Right forelimb (tissue), 1 donor: ENCODE results near the gene UNC13A.
A peak's percentile ranks its signal among the peaks of the same experiment; 100 is the strongest.

Experiments used
- DNase-seq: peaks from one replicate; pipeline ENCODE4 v3.0.0-alpha.2; 2018

The UNC13A gene

DNA sequence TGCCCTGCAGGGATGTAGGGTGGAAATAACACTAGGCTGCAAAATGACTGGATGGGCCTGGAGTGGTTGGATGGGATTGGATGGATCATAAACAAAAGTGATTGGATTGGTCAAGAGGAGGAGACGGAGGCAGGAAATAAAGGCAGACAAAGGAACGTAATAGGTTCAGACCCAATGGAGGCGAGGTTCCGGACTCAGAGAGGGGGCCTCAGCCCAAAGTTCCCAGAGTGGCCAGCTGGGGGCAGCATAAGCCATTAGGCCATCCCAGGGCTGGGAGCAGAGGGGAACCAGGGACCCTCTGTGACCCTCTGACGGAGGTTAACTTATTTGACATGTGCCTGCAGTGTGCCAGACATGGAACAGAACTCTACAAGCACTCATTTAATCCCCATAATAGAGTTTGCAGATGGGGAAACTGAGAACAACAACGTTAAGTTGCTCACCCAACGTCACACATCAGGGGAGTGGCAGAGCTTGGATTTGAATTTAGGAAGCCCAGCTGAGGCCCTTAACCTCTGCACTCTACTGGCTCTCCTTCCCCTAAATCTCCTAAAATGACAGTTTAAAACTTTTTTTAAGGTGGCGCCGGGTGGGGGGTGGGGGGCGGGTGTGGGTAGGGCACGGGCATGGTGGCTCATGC is 15.8 kb upstream of the UNC13A start:
- DNase-seq: peak; percentile 63

- DNase-seq: no peak
Observed at GRCh38 chr19:17695198-17695597, 7.0 kb upstream of the UNC13A start.

GRCh38 chr19:17692566-17692965 is 4.4 kb upstream of the UNC13A start:
- no peak for DNase-seq

DNA sequence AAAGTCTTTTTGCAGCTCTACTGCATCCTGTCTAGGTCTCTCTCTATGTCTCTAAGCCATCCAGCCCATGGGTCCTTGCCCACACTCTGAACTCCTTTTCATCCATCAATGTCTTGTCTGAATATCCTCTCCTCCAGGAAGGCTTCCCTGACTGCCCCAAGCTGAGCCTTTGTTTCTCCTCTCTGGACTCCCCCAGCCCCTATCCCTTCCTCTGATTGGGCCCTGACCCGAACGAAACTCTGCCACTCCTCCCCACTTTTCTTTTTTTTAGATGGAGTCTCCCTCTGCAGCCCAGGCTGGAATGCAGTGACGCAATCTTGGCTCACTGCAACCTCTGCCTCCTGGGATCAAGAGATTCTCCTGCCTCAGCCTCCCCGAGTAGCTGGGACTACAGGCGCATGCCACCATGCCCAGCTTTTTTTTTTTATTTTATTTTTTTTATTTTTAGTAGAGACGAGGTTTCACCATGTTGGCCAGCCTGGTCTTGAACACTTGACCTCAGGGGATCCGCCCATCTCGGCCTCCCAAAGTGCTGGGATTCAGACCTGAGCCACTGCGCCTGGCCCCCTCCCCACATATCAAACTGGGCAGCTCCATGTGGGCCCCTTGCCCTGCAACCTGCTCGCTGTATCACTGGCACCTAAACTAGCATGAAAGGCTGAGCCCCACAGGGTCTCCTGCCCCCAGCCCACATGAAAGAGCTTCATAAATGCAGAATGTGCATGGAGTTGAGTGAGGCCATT is 870 bp upstream of the UNC13A start:
- no peak for DNase-seq

GRCh38 chr19:17687141-17687856 is 855 bp downstream of the UNC13A start:
- no peak for DNase-seq

DNA sequence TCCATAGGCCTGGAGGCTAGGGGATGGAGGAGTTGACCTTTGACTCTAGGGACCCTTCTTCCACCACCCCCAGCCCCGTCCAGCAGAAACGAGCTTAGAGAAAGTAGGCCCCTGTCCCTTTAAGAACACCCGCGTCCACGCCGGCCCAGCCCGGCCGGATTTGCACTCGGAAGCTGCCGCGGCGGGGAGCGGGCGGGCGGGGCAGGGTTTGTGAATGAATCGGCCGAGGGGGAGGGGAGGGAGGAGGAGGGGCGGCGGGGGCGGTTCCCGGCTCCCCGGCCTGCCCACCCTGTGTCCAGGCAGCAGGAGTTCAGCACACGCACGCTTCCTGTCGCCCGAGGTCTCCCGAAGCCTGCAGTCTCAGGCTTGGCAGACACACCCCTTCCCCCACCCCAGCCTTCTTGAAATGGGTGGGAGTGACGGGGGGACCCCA is 1.5 kb downstream of the UNC13A start:
- no peak for DNase-seq

- DNase-seq: no peak
Observed at GRCh38 chr19:17686023-17686521, 2.1 kb downstream of the UNC13A start.

- no peak for DNase-seq
Observed at GRCh38 chr19:17685451-17686022, 2.6 kb downstream of the UNC13A start.

- no peak for DNase-seq
Observed at GRCh38 chr19:17684256-17684655, 3.9 kb downstream of the UNC13A start.

DNA sequence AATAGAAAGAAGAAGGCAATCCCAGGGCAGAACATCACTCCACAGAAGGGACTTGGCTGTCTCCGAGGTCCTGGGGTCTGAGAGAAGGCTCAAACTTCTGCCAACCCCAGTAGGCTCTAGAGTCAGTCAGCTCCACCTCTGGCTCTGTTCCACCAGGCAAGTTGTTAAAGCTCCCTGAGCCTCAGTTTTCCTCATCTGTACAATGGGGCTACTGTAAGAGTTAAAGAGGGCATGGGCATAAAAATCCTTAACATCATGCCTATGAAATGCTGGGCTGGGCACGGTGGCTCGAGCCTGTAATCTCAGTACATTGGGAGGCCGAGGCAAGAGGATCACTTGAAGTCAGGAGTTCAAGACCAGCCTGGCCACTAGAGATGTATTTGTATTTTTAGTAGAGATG is 5.1 kb downstream of the UNC13A start:
- no peak for DNase-seq

DNA sequence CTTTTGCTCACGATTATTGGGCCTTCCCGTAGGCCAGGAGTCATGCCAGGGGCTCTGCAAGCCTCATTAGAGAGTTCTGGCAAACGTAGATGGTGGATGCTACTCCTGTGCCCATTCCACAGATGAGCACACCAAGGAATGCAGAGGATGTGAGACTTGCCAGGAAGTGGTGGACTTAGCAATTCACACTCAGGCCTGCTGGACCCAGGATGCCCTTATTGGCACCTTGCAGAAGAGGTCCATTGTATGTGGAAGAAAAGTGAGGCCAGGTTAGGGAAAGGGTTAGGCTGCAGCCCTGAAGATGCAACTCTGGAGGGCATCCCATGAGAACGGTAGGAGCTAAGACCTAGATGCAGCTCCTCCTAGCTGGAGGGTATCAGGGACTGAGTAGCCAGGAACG is 5.9 kb downstream of the UNC13A start:
- DNase-seq: no peak

DNA sequence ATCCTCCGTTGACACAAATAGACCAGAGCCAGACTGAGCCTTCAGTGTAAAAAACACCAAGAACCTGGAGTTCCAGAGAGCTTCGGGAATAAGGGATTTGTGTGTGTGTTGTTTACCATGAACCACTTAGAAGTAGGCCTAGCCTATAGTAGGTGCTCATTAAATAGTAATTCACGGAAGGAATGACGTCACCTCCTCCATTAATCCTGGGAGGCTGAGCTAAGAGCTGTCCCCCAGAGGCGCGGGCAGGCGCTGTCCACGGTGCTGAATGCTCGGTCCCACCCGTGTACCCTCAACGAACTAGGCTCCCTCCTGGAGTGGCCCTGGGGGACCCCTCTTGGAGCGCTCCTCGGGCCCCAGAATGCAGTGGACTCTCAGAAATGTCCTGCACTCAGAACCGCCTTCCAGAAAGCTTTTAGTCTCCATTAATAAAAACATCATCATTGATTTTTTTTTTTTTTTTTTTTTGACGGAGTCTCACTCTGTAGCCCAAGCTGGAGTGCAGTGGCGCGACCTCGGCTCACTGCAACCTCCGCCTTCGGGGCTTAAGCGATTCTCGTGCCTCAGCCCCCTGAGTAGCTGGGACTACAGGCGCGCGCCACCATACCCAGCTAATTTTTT is 6.5 kb downstream of the UNC13A start:
- peak; percentile 51 for DNase-seq

DNA sequence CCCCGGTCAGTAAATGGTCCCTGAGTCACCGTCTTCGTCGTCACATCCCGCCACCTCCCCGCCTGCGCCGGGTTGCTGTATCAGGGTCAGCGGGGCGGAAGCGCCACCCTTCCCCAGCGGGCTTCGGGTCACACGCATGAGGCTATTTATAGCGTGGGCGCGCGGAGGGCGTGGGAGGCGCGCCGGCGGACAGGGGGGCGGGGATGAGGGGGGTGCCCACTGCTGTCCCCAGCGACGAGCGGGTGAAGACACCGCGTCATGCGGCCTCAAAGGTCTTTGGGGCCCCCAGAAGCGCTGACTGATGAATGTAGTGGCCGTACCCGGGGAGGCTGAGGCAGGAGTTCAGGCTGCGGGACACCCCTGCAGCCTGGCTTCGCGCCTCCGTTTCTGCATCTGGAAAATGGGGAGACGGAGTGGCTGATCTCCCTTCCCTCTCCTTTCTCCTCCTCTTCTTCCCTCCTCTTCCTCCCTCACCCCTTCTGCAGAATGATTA is 7.9 kb downstream of the UNC13A start:
- DNase-seq: peak; percentile 48

DNA sequence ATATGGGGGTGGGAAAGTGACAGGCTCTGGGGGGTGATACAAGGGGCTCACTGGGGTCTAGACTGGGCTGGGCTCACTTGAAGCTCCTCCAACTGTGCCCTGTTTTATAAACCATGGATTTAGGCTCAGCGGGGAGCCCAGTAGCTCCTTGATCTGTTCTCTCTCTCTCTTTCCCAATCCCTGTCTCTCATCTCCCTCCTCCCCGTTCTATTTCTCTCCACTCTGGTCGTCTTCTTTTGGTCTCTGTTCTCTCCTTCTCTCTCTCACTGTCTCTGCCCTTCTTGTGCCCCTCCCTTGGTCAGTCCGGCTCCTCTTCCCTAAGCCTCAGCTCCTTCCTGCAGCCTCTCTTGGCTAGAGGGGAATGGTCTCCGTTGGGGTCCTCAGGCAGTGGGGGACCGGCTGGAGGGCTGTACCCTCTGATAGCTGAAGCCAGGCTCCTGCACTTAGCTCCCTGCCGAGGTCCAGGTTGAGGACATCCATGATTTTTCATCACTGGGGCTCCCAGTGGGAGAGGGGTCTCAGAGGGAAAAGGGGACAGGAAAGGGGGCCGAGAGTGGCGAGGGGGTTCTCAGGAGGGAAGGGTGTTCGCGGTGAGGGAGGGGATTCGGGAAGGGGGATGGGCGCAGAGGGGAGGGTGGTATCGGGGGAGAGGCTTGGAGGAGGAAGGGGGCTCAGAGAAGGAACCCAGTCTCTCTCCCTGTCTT is 8.5 kb downstream of the UNC13A start:
- DNase-seq: no peak

DNA sequence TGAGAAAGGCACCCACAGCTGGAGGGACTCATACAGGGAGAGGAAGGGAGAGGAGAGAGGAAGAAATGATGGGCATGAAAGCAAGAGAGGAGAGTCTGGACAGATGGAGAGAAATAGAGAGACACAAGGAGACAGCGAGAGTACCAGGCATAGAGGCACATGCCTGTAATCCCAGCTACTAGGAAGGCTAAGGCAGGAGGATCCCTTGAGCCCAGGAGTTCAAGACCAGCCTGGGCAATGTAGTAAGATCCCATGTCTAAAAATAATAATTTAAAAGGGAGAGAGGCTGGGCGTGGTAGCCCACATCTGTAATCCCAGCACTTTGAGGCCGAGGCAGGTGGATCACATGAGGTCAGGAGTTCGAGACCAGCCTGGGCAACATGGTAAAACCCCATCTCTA is 9.3 kb downstream of the UNC13A start:
- DNase-seq: no peak

DNA sequence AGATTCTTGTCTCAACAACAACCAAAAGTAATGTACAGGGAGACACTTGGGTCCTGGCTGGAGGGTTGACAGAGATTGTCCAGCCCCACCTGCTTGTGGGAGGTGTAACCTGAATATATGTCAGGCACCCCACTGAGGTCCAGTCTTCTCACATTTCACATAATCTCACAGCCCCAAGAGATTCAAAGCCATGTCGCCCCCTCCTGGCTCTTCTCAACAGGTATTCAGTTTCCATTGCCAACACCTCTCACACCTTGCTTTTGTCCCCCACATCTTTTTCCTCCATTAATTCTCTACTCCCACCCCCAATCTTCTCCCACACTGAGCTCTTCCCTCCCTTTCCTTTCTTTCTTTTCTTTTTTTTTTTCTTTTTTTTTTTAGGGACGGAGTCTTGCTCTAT is 11.2 kb downstream of the UNC13A start:
- no peak for DNase-seq

DNA sequence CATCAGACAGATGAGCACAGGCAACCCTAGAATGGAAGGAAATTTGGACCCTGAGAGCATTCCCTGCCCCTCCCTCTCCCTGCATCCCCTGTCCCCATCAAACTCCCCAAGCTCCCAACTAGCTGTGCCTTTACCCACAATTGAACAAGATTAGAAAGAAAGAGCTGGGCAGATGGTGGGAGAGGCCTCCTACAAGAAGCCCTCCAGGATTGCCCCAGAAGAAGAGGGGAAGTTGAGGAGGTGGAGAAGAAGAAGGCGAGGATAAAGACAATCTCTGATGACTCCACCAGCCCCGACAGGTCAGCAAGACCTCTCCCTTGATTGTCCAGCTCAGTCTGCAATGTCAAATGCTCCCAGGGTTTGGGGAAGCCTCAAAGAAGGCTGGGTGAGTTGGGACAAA is 11.9 kb downstream of the UNC13A start:
- no peak for DNase-seq

GRCh38 chr19:17673937-17674799 is 14.0 kb downstream of the UNC13A start:
- no peak for DNase-seq

DNA sequence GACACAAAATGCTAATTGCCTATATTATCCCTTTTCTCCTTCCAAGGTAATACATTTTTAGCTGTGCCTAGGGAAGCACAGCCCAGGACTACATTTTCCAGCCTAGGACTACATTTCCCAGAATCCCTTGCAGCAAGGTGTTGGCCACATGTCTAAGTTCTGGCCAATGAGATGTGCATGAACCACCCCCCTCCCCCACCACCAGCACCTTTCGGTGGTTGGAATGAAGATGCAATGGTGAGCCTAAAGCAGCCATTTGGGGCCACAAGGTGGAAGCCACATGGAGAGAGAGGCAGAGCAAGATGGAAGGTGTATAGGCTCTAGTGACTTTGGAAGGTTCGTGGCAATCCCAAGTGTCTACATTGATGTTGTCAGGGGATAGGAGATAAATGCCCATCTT is 16.2 kb downstream of the UNC13A start:
- no peak for DNase-seq

DNA sequence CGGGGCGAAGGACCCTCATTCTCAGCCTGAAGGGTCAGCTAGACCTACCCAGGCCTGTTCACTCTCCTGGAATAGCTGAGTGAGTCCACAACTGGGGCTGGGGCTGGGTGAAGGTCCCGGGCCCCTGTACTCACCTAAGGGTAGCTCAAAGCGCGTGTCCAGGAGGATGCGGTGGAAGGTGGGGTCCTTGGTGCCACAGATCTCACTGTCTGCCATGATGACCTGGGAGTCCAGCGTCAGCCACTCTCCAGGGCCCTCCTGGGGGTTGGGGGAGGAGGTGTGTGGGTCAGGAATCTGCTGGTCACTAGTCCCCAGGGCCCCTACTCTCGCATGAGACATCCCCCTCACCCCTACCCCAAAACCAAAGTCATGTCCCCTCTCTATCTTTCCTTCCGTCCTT is 18.7 kb downstream of the UNC13A start:
- no peak for DNase-seq

DNA sequence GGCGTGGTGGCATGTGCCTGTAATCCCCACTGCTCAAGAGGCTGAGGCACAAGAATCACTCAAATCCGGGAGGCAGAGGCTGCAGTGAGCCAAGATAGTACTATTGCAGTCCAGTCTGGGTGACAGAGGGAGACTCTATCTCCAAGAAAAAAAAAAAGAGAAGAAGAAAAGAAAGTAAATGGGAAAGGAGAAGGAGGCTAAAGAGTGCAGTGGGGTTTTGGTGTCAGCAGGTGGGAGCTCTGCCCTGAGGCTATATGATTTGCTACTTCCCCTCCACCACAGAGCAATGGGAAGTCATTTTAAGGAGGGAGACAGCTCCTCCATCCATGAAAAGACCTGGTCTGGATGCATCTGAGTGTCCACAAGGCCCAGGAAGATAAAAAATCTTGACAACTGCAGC is 23.1 kb downstream of the UNC13A start:
- no peak for DNase-seq
